Cerebellar cortex (tissue), 1 donor: ENCODE data around the gene AGRN.

Experiments used
- DNase-seq: peaks from one replicate; pipeline ENCODE4 v3.0.0-alpha.2; 2015; ENCODE audit warnings: low spot score

AGRN gene

GRCh38 chr1:1081311-1082238, 61.7 kb downstream of the AGRN start:
- DNase-seq = no peak

DNA sequence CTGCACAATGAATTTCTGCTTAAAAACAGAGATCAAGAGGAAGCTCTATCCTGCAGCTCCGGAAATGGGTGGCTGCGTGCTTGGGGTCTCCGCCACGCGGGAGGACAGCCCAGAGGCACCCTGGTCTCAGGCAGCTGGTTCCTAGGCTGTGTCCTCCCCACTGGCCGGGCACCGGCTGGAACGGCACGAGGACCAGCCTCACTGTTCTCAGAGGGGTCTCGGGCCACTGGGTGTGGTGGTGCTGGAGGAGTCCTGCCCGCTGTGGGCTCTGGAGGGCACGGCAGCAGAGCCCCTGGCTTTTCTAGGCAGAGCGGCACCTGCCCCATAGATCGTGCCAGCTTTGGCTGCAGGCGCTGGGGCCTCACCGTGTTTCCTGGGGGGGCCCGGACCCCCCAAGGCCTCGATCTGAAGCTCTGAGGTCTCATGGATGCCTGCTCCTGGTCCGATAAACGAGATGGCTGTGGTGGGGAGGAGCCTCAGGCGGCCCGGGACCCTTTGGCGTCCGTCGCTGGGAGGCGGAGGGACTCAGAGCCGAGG, 62.4 kb downstream of the AGRN start:
- no peak for DNase-seq

DNA sequence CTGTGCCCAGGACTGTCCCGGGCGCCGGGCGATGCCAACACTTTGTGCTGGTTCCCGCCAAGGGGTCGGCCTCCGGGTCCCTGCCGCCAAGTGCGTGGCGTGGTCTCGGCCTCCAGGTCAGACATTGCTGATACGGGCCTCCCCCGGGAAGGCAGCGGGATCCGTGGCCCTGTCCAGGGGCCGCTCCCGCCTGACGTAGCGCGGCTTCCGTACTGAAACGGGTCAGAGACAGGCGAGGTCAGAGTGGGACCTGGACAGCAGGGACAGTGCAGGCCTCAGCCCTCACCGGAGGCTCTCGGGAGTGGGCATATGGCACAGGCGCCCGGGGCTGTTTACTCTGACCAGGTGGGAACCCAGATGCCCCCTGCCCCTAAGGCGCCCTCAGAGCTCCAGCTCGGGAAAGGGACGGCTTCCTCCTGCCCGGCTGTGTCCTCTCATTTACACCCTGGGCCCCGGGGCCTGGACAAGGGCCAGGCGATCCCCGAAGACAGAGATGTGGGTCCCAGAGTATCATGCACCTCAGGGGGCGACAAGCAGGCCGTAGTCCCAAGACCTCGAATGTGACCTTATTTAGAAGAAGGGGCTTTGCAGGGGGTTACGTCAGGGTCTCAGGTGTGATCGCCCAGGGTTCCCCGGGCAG, 63.0 kb downstream of the AGRN start:
- DNase-seq = no peak

DNA sequence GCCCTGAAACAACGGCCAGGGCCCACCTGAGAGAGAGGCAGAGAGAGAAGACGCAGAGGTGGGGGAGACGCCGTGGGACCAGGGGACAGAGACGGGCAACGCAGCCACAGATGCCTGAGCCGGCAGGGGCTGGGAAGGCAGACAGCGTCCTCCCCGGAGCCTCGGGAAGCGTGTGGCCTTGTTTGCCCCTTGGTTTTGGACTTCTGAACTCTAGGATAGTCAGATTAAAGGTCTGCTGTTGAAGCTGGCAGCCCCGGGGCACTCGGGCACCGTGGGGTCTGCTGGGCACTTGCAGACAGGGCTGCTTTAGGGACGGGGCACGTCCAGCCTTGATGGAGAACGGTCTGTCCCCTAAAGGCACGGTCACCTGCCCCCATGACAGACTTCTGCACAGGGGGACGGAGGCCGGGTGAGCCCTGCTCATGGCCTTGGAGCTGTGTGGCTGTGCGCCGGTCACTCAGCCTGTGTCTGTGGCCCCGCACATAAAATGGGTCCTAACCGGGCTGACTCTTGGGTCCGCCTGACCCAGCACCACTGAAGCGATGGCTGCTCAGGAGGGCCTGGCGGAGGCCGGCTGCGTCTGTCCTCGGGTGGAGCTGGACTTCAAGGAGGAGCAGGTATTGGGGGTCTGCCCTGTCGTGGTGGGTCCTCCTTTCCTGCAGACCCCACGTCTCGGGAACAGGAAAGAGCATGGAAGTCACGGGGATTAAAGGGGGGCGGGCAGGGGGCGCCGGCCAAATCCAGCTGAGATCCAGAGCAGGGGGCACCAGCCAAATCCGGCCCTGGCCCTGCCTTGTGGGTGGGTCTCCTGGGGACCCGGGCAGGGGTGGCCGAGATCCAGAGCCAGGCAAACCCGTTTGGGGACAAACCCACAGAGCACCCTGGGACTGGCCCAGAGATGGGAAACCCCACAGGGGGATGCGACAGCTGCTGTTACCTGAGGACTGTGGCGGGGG, 63.8 kb downstream of the AGRN start:
- no peak for DNase-seq

DNA sequence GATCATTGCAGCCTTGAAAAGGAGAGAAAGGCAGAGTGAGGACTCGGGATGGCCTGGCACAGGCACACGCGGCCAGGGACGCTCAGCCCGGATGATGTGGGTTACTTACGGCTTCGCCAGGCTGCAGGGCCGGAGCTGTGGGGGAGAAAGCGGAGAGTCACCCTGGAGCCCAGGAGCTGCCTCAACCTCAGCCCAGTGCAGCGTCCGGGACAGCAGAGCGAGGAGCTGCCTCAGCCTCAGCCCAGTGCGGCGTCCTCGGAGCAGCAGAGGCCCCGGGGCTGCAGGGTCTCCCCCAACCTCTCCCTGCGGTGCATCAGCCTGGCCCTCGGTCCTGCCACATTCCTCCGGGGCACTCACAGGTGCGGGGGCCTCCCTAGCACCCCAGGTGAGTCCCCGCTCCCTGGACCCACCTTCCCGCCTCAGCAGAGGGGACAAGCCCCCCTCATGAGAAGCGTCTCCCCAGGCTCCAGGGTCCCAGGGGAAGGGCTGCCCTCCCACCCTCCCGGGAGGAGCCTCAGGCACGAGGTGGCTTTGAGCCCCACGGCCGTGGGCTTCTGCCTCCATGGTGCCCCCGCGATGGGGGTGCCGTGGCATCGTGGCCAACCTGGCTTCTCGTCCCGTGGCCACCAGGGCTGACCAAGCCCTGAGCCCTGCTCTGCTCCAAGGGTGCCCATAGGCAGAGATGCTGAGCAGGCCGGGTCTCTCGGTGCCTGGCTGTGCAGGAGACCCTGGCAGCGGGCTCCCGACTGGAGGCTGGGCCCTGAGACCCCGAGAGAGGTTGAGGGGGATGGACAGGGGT, 64.7 kb downstream of the AGRN start:
- DNase-seq = no peak

- DNase-seq = no peak
These were observed 65.4 kb downstream of the AGRN start for GRCh38 chr1:1085171-1085841.

DNA sequence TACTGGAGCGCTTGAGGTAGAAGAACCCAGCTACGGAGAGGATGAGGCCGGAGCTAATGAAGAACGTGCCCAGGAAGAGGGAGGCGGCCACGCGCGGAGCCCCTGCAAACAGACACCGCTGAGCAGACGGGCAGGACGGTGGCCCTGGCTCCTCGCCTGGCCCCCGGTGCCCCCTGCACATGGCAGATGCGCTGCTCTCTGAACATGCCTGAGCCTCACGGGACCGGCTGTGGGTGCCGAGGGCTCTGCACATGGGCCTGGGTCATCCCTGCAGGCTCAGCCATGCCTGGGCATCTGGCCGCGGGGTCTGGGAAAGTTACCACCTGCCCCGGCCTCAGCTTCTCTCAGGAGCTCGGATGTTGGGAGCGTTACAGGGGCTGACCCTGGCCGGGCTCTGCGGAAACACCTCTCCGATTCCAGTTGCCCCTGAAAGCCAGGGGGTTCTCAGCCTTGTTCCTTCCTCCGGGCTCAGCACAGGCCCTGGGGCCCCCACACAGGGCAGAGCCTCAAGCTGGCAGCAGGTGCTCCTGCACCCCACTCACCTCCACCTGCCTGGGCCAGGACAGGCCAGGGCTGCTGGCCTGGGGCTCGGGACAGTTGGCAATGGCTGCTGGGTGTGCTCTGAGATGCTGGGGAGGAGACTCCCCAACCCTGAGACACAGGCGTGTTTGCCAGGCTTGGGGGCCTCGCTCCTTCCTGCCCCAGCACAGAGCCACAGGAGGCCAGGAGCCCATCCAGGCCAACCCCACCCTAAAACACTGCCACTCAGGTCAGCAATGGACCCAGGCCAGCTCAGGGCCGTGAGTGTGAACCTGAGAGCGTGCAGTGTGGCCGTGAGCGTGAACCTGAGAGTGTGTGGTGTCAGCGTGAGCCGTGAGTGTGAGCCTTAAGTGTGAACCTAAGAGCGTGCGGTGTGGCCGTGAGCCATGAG, 66.3 kb downstream of the AGRN start:
- no peak for DNase-seq

- DNase-seq = no peak
These were observed 67.0 kb downstream of the AGRN start for GRCh38 chr1:1086911-1087341.

GRCh38 chr1:1087351-1088028, 67.6 kb downstream of the AGRN start:
- no peak for DNase-seq

- DNase-seq = no peak
These were observed 68.3 kb downstream of the AGRN start for GRCh38 chr1:1088029-1088800.

GRCh38 chr1:1088801-1089680, 69.1 kb downstream of the AGRN start:
- DNase-seq = no peak

DNA sequence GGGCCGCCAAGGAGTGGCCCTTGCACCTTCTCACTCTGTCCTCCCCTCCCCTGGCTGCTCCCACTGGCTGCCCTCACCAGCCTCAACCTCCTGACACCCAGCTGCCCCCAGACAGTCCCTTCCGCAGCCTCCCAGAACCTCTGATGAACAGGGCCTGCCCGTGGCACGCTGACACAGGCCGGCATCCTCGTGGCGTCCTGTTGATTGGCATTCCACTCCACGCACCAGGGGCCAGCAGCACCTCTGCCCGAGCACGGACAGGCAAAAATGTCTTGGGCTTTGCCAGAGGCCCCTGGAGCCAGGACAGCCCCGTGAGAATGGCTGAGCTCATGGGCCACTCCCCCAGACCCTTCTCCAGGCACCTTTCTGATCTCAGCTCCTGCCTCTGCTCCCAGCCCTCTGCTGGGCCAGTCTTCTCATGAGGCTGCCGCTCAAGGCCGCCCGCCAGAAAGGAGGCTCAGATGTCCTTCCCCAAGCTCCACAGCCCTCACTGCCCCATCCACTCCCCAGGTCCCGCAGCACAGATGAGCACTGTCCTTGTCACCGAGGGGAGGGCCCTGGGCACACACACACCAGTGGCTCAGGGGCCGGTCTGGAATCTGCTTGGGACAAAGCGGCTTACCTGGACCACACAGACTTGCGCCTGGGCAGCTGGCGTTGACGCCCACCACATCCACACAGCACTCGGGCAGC, 70.0 kb downstream of the AGRN start:
- no peak for DNase-seq

- no peak for DNase-seq
These were observed 70.8 kb downstream of the AGRN start for GRCh38 chr1:1090424-1091343.

DNA sequence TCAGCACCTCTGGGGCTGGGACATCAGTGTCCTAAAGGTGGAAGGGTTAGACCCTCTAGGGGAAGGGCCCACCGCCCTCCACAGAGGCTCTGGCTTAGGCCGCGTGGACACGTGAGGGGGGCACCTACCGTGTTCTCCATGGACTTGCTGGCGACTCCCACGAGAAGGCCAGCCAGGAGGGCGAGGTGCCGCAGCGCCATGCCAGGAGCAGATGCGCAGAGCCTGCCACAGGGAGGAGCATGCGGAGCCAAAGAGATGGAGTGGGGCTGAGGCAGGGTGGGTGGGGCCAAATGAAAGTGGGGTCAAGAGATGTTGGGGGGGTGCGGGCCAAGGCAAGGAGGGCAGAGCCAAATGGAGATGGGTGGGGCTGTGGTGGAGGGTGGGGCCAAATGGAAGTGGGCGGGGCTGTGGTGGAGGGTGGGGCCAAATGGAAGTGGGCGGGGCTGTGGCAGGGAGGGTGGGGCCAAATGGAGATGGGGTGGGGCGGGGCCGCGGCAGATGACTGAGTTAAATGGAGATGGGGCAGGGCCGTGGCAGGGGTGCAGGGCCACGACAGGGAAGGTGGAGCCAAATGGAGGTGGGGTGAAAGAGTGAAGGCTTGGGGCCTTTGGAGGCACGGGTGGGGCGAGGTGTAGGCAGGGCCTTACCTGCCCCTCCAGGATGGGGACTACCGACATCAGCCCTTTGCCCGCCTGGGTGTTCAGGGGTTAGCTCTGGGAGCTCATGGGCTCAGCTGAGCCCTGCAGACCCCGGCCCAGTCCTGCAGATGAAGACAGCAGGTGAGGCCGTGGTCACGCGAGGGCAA, 71.6 kb downstream of the AGRN start:
- DNase-seq = no peak
